Activated CD8-positive, alpha-beta memory T cell treated with anti-CD3 and anti-CD28 coated beads for 48 hours (primary cell): Measurements from ENCODE around the gene BCL11A.

Experiments
- DNase-seq, 3 experiments: peaks; one replicate each; pipeline ENCODE4 v3.0.0-alpha.2; 2020; ENCODE audit warnings: low read depth in 2 of 3, low spot score in 2 of 3

The BCL11A gene

DNA sequence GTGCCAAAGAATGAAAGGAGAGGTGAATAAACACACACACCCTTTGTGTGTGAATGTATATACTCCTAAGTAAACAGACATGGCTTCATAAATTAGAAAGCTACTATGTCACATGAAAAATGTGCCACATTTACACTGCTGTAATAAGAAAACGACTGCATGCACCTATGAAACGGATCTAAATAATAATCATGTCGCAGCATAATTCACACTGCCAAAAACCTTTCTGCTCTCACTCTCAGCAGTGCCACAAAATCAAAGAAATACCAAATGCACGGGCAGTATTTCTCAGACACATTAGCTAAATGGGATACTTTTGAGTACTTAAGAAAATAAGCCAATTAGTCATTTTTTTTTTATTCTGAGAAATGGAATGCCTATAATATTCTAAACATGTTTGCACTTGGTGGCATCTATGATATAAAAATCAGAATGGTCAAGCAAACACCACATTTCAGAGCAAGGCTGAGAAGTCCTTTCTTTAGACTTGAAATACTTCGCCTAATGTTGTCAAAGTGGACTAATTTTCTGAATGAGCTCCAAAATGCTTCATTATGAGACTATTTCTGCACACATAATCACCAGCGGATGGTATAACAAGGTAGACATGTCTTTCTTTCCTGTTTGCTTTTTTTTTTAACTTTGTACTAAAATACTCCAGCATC is 6.6 kb downstream of the BCL11A start:
- DNase-seq: no peak

DNA sequence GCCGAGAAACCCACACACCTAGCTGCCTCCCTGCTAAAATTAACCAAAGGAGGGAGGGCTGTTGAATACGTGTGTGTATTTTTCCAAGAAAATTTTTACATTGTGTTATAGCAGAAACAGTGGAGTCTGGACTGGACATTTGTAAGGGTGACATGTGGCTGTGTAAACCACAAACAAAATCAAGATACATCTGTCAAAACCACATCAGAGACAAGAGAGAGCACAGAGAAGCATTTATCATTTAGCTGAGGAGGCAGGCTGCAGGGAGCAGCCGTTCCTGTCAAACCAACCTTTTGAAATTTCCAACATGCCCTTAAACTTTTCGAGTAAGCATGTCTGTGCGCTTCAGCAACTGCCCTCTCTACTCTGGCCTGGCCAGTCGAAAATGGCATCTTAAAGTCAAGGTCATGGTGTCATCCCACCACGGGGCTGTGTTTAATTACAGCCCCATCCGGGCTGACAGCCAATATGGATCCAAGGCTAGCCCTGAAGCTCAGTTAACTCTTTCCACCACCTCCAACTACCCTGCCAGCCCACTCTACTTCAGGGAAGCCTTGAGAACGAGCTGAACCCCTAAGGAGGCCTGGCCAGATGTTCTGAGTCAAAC is 8.4 kb downstream of the BCL11A start:
- no peak for DNase-seq

DNA sequence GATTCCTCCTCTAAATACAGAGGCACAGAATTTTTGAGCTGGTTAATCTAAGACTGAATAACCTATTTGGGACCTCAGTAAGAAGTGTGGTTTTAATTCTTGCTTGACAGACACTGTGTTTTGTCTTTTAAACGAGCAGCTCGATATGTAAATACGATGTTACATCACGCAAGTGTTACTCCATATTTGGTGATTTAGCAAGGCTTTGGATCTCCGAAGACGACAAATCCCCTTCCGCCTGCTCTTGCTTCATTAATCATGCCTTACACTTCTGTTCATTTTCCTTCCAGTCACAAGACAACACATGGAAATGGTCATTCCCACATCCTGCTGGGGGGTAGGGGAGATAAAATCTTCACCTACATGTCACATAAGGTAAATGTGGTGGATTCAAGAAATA is 9.4 kb downstream of the BCL11A start:
- DNase-seq: no peak

DNA sequence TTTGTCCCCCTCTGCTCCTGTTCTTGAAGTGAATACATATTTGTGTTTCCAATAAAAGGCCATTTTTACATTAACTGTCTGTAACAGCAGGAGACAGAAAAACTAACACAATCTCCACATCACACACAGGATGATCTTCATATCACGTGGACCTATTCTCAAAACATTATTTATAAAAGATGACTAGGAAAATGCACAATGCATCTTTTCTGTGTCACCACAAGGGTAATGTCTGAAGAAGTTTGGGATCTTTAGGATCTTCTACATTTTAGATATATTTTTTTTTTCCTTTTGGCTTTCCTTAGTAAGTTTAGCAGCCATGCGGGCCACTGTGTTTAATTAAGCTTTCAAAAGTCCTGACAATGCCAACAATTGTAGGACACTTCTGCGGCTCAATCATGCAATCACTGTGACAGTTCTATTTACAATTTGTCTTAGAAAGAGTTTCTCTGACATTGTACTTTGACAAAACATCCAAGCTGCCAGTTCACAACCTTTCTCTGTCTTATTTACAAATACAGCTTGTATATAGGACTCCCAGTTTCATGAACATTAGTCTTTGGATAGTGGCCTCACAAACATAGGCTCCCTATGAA is 12.3 kb downstream of the BCL11A start:
- DNase-seq: no peak

DNA sequence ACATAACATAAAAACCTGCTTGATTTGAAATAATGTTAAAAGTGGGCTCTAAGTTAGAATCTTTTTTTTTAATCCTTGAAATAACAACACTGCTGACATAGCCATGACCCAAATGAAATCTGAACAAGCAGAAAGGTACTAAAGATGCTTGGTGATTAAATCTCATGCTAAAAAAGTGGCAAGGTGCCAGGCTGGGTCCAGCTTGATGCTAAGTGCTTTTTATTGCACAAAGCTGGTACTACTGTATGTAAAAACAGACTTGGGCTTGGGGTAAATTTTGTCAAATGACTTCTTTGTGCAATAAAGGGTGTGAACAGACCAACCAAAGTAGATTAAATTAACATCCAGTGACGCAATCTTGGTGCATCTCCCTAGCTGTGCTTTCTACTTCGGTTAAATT is 13.4 kb downstream of the BCL11A start:
- DNase-seq: no peak

DNA sequence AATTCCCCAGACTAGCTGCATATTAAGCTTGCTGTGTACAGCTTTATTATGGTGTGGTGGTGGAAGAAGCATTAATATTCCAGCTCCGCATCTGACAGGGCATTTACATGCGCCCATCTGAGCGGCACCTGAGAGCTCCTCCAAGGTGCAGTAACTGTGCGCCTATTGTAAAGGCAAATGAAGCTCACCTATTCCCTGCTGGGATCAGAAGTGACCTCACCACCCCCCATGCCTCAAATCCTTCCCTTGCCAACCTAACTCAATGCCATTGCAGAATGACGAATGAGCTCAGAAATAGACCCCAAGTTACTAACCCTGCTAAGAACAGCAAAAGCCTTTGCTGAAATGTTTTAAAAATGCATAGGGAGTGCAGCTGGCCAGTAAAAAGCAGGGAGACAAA is 14.3 kb downstream of the BCL11A start:
- DNase-seq: no peak

DNA sequence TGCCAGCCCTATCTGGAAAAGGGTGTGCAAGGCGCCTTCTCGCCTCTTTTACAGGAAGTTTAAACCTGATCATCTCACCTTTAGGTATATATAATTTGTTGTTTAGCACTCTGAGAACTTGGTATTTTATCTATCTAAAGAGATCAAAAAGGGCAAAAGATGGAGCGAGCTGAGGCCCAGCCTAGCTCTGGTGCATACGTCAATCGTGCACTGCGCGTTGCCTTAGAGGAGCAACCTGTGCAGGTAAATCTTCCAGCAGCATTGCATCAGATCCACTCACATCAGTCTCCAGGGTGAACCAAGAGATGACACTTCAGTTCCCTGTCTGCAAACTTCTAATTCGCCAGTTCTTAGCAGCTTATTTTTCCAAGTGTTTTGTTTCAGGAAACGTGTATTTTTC is 15.4 kb downstream of the BCL11A start:
- DNase-seq: no peak

DNA sequence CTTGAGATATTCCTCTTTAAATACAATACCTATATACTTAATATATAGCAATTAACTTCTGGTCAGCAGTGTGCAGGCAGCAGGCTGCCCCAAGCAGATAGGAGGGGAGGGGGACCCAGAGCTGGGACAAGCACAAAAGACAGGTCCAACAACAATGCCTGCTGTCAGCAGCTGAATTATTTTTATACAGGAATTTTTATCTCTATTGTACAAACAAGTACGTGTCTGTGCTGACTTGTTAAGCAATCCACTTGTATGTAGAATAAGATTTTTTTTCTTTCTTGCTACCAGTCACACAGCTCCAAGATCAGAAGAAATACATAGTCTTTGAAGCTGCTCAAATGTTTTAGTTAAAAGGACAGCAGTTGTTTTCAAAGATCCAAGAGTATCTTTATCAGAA is 16.7 kb downstream of the BCL11A start:
- no peak for DNase-seq

DNA sequence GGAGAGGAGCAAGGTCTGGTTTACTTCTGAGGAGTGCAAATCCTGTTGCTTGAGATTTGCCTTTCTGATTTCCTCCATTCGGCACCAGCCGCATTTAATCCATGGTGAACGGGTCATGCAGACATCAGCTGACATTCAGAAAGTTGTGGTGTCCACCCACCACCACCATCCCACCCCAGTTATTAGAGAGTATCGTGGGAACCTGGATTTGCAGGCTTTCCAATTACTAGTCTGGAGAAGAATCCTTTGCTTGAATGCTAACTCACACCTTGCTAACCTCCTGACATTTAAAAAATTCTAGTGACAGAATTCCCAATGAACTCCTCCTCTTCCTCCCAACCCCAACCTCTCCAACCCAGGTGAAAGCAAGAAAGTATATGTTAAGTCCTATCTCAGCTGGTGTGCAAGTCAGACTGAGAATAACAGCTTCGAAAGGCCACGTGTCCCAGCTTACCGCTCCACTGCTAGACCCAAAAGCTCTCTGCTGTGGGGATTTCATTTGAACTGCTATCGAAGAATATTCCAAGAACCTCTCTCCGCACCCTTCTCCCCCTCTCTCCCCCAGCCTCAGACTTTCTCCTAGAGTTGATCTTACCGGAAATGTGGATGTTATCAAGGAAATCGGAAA is 17.7 kb downstream of the BCL11A start:
- no peak for DNase-seq

DNA sequence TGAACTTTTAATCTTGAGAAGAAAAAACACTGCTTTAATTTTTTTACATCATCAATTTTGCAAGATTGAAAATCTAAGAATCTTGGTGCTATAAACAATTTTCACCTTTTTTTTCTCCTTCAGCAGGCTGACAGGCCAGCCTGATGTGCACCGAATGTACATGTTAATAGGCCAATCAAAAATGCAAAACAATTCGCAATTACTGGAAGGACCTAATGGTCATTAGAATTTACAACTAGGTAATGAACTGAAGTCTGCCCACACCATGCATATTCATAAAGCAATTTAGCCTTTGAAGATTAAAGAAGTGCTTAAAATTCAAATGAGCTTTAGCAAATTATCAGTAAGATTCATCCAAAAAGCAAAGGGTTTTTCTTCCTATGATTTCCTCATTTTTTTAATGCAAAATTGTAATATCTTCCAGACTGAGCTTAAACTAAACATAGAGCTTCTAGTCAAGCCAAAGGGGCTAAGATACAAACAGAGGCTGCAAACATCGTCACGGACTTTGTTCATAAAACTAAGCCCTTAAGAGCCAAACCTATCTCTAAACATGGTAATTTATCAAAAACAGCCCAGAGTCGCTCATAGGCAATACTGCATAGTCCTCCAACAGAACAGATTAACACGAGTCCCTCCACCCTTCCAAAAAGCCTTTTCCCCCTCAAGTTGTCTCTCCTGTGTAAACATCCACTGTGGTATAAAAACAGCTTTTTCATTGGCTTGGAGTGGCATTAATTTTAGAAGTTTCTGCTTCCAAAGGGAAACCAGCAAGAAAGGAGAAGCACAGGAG is 18.4 kb downstream of the BCL11A start:
- DNase-seq: no peak

DNA sequence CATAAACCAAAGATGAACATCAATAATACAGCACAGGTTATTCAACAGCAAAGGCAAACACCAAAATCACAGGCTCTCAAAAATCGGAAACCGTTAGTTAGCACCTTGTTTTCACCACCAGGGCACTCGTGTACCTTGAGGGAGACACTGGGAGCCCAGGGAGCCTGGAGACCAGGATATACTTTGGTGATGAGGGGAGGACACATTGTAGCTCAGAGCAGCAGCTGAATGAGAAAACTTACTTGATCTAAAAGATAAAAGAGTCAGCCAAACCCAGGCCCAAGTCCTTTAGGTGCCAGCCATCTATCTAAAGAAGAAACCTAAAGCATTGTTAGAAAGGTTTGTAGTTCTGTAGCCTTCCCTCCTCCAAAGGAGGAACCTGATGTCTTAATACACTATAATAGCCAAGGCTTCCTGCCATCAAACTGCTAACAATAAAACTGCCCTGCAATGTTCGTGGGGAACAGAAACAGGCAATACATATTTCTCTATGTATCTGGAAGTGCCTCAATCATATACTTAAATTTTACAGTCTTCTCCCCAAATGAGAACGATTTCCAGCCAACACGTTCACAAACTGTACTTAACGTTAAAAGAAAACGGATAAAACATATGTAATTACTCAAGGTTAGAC is 19.3 kb downstream of the BCL11A start:
- no peak for DNase-seq

DNA sequence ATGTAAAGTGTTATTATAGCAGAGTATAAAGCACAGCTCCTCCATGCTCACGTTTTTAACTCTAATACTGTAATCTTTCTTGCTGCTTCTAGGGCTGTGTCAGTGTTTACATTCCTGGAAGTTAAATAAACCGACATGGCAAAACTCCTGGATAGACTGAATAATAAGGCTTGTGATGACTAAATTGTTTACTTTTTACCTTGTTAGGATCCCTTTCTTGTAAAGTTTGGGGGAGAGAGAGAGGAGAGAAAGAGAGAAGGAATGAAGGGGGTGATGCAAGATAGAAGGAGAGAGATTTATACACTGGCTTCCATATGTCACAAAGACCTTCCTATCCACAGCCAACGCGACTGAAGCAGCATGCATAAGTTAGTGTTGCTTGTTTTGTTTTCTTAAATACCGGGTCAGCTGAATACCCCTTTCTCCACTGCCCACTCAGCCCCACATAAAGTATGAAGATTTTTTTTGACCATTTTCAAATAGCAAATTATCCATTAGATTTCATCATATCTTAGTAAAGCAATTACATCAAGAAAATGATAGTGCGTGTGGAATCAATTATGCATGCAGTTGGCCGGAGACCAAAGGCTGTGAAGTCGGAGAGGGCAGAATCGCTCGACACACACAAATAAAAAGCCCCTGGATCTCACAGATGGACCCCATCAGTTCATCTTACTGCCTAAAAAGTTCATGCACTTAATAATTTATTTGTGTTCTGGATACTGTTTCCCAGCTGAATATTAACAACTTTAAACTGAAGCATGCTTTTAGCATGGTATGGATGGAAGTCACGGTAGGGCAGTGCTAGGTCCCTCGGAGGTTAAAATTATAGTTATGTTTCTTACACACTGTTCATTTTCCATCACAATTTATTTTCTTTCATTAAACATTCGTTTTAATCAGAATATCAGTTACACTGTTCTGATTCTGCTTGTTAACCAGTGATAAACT is 20.1 kb downstream of the BCL11A start:
- no peak for DNase-seq

DNA sequence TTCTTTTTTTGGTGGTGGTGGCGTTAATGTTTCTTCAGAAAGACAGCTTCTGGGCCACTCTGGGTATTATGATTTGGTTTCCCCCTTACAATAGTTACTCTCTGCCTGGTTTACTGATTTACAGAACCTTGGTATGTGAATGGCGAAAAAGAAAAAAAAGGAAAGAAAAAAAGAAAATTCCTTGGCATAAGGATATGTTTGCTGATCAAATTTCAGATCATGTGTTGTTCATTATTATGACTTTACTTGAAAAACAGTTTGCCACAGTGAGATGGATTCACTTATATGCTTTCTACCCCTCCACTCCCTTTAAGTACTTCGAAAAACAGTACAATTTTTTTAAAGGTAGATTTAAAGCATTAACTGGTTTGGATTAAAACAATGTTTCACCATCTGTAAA is 21.0 kb downstream of the BCL11A start:
- DNase-seq: no peak

DNA sequence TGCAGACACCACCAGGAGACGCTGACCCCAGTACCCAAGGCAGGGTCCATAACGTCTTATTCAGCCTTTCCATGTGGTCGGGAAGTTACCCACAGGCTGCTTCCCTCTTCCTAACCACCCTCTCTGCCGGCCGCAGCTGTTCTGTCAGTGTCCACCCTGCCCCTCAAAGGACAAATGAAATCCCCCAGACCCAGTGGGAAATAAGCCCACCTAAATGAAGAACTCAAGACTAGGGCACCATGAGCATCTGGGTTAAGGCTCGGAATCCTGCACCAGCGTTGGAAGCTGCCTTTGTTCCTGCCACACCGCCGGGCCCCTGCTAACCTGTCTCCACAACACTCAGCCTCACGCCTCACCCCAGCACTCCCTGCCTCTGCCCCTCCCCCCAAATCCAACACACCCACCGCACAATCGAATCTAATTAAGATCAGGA is 21.7 kb downstream of the BCL11A start:
- DNase-seq: no peak

DNA sequence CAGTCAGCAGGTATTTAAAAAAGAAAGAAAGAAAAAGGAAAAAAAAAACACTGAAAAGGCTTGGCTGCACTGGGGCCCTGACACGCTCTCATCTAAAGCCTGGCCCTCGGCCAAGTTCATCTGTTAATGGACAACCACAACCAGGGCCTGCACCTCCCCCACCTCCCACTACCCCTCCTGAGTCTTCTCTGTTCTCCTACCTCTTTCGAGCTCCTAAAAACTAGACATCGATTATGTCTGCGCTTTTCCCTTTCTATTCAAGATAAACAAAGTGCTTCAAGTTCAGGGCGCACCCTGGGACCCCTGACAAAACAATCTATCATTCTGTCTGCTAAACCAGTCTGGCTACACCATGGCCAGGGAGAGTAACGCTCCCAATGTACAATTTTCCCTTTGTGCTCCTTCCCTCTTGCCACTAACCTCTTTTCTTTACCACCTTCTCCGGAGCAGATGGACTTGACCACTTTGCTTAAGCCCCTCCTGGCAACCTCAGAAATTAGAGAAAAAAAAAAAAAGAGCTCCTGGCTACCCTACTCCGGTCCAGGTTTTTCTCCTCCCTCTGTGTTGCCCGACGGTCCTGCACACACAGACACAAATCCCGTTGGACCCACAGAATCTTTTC is 22.7 kb downstream of the BCL11A start:
- DNase-seq: no peak

DNA sequence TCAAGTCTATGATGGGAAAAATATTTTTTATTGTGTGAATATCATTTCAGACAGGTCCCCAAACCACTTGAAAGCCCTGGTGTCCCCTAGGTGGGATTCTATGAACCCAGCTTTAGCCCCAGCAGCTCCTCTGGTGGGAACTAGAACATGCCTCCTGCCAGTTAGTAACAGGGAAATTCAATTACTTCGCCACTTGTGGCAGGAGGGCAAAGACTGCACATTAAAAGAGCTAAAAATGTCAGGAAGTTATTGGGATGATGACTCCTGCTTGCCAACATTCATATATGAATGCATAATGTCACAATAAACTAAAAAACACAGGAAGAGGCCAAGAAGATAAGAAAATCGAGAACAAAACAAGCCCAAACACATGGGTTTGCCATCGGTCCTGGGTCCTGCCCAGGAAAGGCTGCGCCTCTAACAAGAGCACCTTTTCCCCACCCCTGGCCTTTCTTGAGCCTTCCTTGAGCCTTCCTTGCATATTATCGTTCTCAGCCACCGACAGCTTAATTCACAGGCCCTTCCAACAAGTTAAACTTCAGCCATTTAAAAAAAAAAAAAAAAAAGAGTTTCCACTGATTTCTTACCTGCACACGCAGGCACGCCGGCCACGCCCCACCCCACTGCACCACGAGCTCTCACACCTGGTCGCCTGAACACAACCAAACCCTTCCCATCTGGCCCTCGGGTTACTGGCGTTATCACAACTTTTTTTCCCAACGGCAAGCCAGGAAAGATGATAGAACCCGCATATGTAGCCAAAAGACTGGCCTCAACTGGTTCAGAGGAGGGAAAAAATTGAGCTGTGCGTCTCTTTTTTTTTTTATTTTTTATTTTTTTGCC is 23.4 kb downstream of the BCL11A start:
- no peak for DNase-seq

DNA sequence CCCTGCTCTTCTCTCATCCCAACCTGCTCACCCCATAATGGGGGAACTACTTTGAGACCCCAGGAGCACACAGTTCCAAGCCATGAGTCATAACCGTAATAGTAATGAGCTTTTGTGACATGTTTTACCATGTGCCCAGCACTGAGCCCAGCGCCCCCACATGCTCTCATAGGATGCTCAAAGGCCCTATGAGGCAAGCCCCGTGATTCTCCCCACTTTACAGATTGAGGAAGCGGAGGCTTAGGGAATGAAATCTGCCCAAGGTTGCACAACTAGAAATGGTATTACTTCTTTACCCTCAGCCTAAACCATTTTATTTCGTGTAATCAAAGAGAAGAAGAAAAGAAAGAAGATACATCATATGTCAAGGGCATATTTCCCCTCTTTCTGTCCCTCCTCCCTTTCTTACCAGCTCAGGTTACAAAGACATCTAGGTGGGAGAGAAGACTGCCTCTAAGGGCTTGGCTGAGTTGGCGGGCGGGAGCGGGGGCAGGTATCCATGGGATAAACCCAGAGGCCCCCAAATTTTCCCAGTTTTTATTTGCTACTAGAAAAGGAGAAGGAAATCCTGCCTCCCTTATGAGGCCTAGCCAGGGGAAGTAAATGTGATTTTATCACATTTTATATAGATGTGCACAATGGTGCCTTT is 24.2 kb downstream of the BCL11A start:
- no peak for DNase-seq
